Uterus (tissue), 4 donors: Measurements from ENCODE around the gene NDUFA8. TPM values are rescaled to one million over a fixed set of nuclear protein-coding genes. Genes with fewer than 3 reads are reported as not detected.

Experiments
- DNase-seq, 2 donors: peaks; one replicate each; pipeline ENCODE4 v3.0.0-alpha.2; 2019 to 2020
- H3K27ac ChIP-seq, 2 donors: fragments of 200-600 bp; sonication (generic); 1 replicate in 1 of 2; 2 replicates in 1 of 2; pipeline ENCODE4 v1.5.1; 2016 to 2018
- H3K27me3 ChIP-seq, 2 donors: fragments of 200-600 bp; sonication (generic); one replicate each; pipeline ENCODE4 v1.5.1; 2018 to 2019; ENCODE audit warnings: control low read depth in 1 of 2
- H3K36me3 ChIP-seq, 2 donors: fragments of 200-600 bp; sonication (generic); one replicate each; pipeline ENCODE4 v1.5.1; 2019; ENCODE audit warnings: control low read depth in 1 of 2
- H3K4me1 ChIP-seq, 2 donors: fragments of 200-600 bp; sonication (generic); one replicate each; pipeline ENCODE4 v1.5.1; 2018 to 2019; ENCODE audit warnings: control low read depth in 1 of 2
- H3K4me3 ChIP-seq, 2 donors: fragments of 200-600 bp; sonication (generic); 1 replicate in 1 of 2; 2 replicates in 1 of 2; pipeline ENCODE4 v1.5.1; 2018 to 2019; ENCODE audit warnings: mild to moderate bottlenecking in 1 of 2
- H3K9me3 ChIP-seq, 2 donors: fragments of 200-600 bp; sonication (generic); one replicate each; pipeline ENCODE4 v1.5.1; 2019; ENCODE audit warnings: control low read depth in 1 of 2
- CTCF ChIP-seq, 4 experiments: fragments of 200-600 bp in 2 of 4; fragments of 450-650 bp in 2 of 4; sonication (generic) in 2 of 4; IDR thresholded peaks; one replicate each; pipeline ENCODE4 v1.5.1; 2016 to 2019; ENCODE audit warnings: antibody characterized with exemption in 4 of 4, mild to moderate bottlenecking in 2 of 4, moderate library complexity in 1 of 4
- POLR2A ChIP-seq, 2 donors: fragments of 450-650 bp; IDR thresholded peaks; one replicate each; pipeline ENCODE4 v1.6.1; 2016; ENCODE audit warnings: antibody characterized with exemption in 2 of 2, mild to moderate bottlenecking in 1 of 2, moderate library complexity in 1 of 2
- intact Hi-C: fragments of 100-400 bp; cut with DNase I; formaldehyde crosslinking; loops from one replicate; pipeline ENCODE4 v1.15.1; 2023; ENCODE audit warnings: low total_unique reads
- total RNA-seq, 4 donors: library from RNA; depleted of rRNA in 3 of 4; stranded (reverse); fragments of >200 nt in 3 of 4; gene quantifications; one replicate each; pipeline versions ENCODE4 v1.1.0 to v1.2.4, GENCODE V29; 2014 to 2023
- donor health status: DM: yes; HTN: yes; CAD: no.

NDUFA8 gene
- total RNA-seq, 4 donors from 2014 or later, result 22.8 to 39.2 (median 31.4) TPM

GRCh38 chr9:122186301-122186700 is 26.7 kb upstream of the NDUFA8 start:
- Histone ChIP-seq H3K27me3 (no peaks in the 10 kb centered on the region), H3K4me3 (no peak overlapping the region), H3K27ac (no peak overlapping the region), H3K9me3 (no peaks in the 10 kb centered on the region), H3K4me1 (no peaks in the 10 kb centered on the region), H3K36me3 (no peaks in the 10 kb centered on the region)
- DNase-seq, result no peak
- TF ChIP-seq POLR2A (IDR thresholded peaks at IDR 0.05) (no peak), CTCF (IDR thresholded peaks at IDR 0.05) (no peak)
- intact Hi-C loops, result no loop called here

- Histone ChIP-seq H3K4me1 (no peaks in the 10 kb centered on the region), H3K27me3 (no peaks in the 10 kb centered on the region), H3K36me3 (no peaks in the 10 kb centered on the region), H3K27ac (no peak overlapping the region), H3K9me3 (no peaks in the 10 kb centered on the region), H3K4me3 (no peak overlapping the region)
- intact Hi-C loops, result no loop called here
- no peak for DNase-seq
- no peak for TF ChIP-seq POLR2A (IDR thresholded peaks at IDR 0.05)
- no peak for TF ChIP-seq CTCF (IDR thresholded peaks at IDR 0.05)
Measured at GRCh38 chr9:122184551-122184950, 25.0 kb upstream of the NDUFA8 start.

- Histone ChIP-seq H3K9me3 (no peaks in the 10 kb centered on the region), H3K36me3 (no peaks in the 10 kb centered on the region), H3K27me3 (no peaks in the 10 kb centered on the region), H3K4me3 (no peak overlapping the region), H3K27ac (no peak overlapping the region), H3K4me1 (no peaks in the 10 kb centered on the region)
- TF ChIP-seq POLR2A (IDR thresholded peaks at IDR 0.05) (no peak), CTCF (IDR thresholded peaks at IDR 0.05) (no peak)
- DNase-seq, result no peak
- intact Hi-C loops, result no loop called here
Measured at GRCh38 chr9:122183501-122183900, 23.9 kb upstream of the NDUFA8 start.

- intact Hi-C loops, result no loop called here
- TF ChIP-seq CTCF (IDR thresholded peaks at IDR 0.05) (no peak), POLR2A (IDR thresholded peaks at IDR 0.05) (no peak)
- DNase-seq, result peak; percentile 24 to 57
- H3K36me3 ChIP-seq, result no peaks in the 10 kb centered on the region
- H3K9me3 ChIP-seq, result no peaks in the 10 kb centered on the region
- H3K4me1 ChIP-seq, result no peaks in the 10 kb centered on the region
- H3K27me3 ChIP-seq, result no peaks in the 10 kb centered on the region
- H3K27ac ChIP-seq, result no peak overlapping the region
- no peak overlapping the region for H3K4me3 ChIP-seq
Measured at GRCh38 chr9:122180633-122181032, 21.1 kb upstream of the NDUFA8 start.

- H3K36me3 ChIP-seq, result no peaks in the 10 kb centered on the region
- DNase-seq, result no peak
- TF ChIP-seq POLR2A (IDR thresholded peaks at IDR 0.05), result no peak
- TF ChIP-seq CTCF (IDR thresholded peaks at IDR 0.05), result no peak
- no peaks in the 10 kb centered on the region for H3K27me3 ChIP-seq
- no peaks in the 10 kb centered on the region for H3K4me1 ChIP-seq
- no peak overlapping the region for H3K4me3 ChIP-seq
- H3K9me3 ChIP-seq, result no peaks in the 10 kb centered on the region
- no peak overlapping the region for H3K27ac ChIP-seq
- intact Hi-C loops, result no loop called here
Measured at GRCh38 chr9:122179690-122180074, 20.1 kb upstream of the NDUFA8 start.
